ENCODE measurements around the gene CFAP210.

DNA sequence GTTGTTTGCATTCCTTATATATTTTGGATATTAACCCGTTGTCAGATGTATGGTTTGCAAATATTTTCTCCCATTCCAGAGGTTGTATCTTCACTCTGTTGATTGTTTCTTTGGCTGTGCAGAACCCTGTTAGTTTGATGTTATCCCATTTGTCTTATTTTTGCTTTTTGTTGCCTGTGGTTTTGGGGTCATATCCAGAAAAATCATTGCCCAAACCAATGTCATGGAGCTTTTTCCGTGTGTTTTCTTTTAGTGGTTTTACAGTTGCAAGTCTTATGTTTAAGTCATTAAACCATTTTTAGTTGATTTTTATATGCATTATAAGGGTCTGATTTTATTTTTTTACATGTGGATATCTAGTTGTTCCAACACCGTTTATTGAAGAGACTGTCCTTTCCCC is 74.3 kb downstream of the CFAP210 start:
- no peak for TF ChIP-seq POLR2A (IDR thresholded peaks at IDR 0.05)
- TF ChIP-seq, protein P1, sequence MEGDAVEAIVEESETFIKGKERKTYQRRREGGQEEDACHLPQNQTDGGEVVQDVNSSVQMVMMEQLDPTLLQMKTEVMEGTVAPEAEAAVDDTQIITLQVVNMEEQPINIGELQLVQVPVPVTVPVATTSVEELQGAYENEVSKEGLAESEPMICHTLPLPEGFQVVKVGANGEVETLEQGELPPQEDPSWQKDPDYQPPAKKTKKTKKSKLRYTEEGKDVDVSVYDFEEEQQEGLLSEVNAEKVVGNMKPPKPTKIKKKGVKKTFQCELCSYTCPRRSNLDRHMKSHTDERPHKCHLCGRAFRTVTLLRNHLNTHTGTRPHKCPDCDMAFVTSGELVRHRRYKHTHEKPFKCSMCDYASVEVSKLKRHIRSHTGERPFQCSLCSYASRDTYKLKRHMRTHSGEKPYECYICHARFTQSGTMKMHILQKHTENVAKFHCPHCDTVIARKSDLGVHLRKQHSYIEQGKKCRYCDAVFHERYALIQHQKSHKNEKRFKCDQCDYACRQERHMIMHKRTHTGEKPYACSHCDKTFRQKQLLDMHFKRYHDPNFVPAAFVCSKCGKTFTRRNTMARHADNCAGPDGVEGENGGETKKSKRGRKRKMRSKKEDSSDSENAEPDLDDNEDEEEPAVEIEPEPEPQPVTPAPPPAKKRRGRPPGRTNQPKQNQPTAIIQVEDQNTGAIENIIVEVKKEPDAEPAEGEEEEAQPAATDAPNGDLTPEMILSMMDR (IDR thresholded peaks at IDR 0.05) = no peak
